Small intestine (tissue), 7 donors: Measurements from ENCODE around the gene CYP27C1. TPM values are rescaled to one million over a fixed set of nuclear protein-coding genes. Genes with fewer than 3 reads are reported as not detected.

Experiments used
- DNase-seq, 2 donors: peaks; one replicate each; pipeline versions ENCODE4 v3.0.0 to v3.0.0-alpha.2; 2013
- FAIRE-seq: peaks from 2 replicates; lab custom pipeline; 2012; peaks lifted over from hg19 to GRCh38; lab: Jason Lieb, UNC
- H3K27ac ChIP-seq, 3 donors: one replicate each; pipeline ENCODE4 v1.5.1; 2013; ENCODE audit warnings: low read length in 2 of 3, mild to moderate bottlenecking in 2 of 3, control low read depth in 1 of 3, inconsistent platforms in 1 of 3, low read depth in 1 of 3, moderate library complexity in 1 of 3
- H3K27me3 ChIP-seq, 3 donors: one replicate each; pipeline ENCODE4 v1.6.1; 2013; ENCODE audit warnings: low read length in 3 of 3, inconsistent platforms in 1 of 3; ENCODE audit not compliant: control insufficient read depth in 3 of 3, insufficient read depth in 3 of 3
- H3K36me3 ChIP-seq, 3 donors: one replicate each; pipeline ENCODE4 v1.6.1; 2013; ENCODE audit warnings: low read length in 3 of 3, inconsistent platforms in 1 of 3, low read depth in 1 of 3, mild to moderate bottlenecking in 1 of 3, moderate library complexity in 1 of 3; ENCODE audit not compliant: control insufficient read depth in 3 of 3, insufficient read depth in 2 of 3
- H3K4me1 ChIP-seq, 3 donors: one replicate each; pipeline ENCODE4 v1.6.1; 2013; ENCODE audit warnings: low read length in 2 of 3, inconsistent platforms in 1 of 3, low read depth in 1 of 3, mild to moderate bottlenecking in 1 of 3, moderate library complexity in 1 of 3; ENCODE audit not compliant: control insufficient read depth in 3 of 3, insufficient read depth in 2 of 3
- H3K4me3 ChIP-seq, 3 donors: one replicate each; pipeline ENCODE4 v1.5.1; 2013; ENCODE audit warnings: low read length in 3 of 3, control low read depth in 1 of 3, inconsistent platforms in 1 of 3, low read depth in 1 of 3, mild to moderate bottlenecking in 1 of 3, moderate library complexity in 1 of 3
- H3K9me3 ChIP-seq, 2 donors: one replicate each; pipeline ENCODE4 v1.6.1; 2013; ENCODE audit warnings: low read depth in 1 of 2, low read length in 1 of 2; ENCODE audit not compliant: control insufficient read depth in 2 of 2, insufficient read depth in 1 of 2
- WGBS, 3 donors: extraction: QIAGEN DNeasy Blood & Tissue Kit; methylation state at CpG; one replicate each; pipeline ENCODE4 v1.1.7; 2013; 5-methylcytosine and 5-hydroxymethylcytosine counted together
- polyA plus RNA-seq, 4 donors: library from polyadenylated mRNA; stranded (reverse) in 3 of 4; unstranded in 1 of 4; fragments of 200-250 nt in 3 of 4; fragments of 120-200 nt in 1 of 4; gene quantifications; one replicate each; pipeline versions ENCODE4 v1.2.1 to v1.2.3, GENCODE V29; 2013
- donor health status: healthy with polysubstance abuse.
- donor health status: control.
- donor health status: control.
- donor health status: Bipolar disorder and iron deficiency.
- donor health status: healthy.

The CYP27C1 gene
- polyA plus RNA-seq, 4 donors = 0.24 to 1.2 TPM; not detected in 2

DNA sequence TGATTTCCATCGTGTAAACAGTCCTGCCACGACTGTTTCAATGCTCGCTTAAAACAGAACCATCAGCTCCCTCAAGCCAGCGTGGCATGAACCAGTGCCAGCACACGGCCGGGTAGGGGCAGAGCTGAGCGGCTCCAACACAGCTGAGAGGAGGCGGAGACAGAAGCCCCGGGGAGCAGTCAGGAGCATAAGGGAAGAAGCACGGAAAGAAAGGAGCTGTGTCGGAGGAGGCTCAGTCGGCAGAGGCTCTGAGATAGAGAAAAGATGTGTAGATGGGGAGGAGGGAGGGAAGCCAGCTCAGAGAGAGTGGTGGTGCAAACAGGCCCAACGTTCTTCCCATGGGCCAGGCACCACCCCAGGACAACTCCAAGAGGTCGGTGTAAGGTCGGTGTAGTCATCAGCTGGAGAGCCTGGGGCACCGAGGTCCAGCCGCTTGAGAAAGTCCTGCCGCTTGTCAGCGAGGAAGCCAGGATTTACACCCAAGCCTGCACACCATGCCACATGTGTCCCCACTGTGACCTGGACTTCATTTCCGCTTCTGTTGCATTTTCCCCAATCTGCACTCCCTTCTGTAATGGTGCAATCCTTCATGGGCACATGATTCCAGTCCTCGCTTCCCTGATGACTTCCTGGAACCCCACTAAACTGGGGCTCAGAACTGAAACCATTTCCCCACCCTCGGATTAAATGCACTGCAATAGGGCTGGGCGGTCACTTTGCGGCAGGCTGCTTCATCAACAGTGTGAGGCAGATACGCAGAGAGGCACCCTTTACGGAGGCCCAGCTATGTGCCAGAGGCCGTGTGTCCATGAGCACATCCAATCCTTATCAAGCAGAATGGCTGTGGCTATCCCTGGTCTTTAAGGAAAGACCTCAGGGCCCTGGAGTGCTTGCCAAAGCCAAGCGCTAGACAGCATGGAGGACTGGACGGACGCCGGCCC is 43.5 kb downstream of the CYP27C1 start:
- Histone ChIP-seq H3K36me3 (no peaks in the 10 kb centered on the region), H3K27me3 (peaks cover 0 to 2% (median 0%) of the 10 kb centered on the region in 3 donors), H3K9me3 (no peaks in the 10 kb centered on the region), H3K27ac (peak overlapping the region in 2 of 3 donors; percentile 55 to 68), H3K4me1 (peaks cover 0 to 15% (median 0%) of the 10 kb centered on the region in 3 donors), H3K4me3 (no peak overlapping the region)
- DNase-seq (no peak), FAIRE-seq (no peak)
- 70 to 74% (median 72%) methylated on average over 31 of the region's 31 CpGs for WGBS, 3 donors

DNA sequence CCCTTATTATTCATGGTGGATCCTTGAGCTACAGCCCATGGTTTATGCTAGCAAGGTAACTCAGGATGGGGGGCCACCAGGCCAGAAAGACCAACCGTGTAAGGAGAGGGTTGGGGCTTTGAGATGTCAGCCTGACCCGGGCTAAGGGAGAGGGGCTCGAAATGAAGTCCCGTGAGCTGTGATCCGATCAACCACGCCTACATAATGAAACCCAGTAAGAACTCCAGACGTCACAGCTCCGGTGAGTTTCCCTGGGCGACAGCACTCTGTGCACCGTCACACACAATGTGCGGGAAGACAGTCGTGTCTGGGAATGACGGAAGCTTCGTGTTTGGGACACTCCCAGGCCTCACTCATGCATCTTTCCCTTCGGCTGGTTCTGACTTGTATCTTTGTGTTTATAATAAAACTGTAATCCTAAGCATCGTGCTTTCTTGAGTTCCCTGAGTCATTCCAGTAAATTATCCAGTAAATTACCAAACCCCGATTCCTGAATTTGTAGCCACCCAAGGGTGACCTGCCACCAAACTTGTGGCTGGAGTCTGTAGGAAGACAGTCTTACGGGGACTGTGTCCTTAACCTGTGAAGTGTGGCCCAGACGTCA is 44.2 kb downstream of the CYP27C1 start:
- peaks cover 0 to 2% (median 0%) of the 10 kb centered on the region in 3 donors for H3K27me3 ChIP-seq
- DNase-seq (peak in 1 of 2 donors; percentile 18), FAIRE-seq (no peak)
- peaks cover 0 to 15% (median 0%) of the 10 kb centered on the region in 3 donors for H3K4me1 ChIP-seq
- H3K4me3 ChIP-seq = no peak overlapping the region
- 71 to 80% (median 79%) methylated on average over 19 of the region's 19 CpGs for WGBS, 3 donors
- no peaks in the 10 kb centered on the region for H3K9me3 ChIP-seq
- H3K27ac ChIP-seq = peak overlapping the region in 2 of 3 donors; percentile 55 to 77
- H3K36me3 ChIP-seq = no peaks in the 10 kb centered on the region

DNA sequence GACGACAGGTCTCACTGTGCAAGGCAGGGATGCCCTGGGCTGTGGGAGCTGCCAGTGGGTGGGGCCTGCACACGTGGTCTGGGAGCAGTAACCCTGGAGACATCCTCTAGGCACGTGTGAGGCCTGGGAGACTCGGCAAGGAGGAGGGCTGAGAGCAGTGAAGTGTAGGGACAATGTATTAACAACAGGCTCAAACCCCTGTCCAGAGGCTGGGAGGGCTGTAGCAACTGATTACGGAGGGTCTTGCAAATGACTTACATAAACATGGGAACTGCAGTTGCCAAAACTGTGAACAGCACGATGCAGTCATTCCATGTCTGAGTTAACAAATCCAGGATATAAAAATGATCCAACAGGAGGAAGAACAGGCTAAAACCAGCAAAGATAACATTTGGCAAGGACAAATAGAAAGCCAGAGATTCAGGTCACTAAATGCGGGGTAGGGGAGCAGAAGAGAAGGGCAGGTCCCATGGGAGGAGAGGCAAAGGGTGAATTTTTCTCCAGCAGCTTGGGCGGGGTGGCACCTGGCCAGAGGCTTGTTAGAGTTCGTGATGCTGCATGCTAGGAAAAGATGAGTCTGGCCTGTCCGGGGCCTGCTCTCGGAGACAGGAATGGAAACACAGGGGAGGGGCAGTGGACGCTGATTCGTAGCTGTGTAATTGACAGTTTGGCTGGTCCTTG is 44.9 kb downstream of the CYP27C1 start:
- Histone ChIP-seq H3K36me3 (no peaks in the 10 kb centered on the region), H3K9me3 (no peaks in the 10 kb centered on the region), H3K4me3 (no peak overlapping the region), H3K27me3 (peaks cover 0 to 2% (median 0%) of the 10 kb centered on the region in 3 donors), H3K4me1 (peaks cover 0 to 15% (median 0%) of the 10 kb centered on the region in 3 donors), H3K27ac (peak overlapping the region in 2 of 3 donors; percentile 55 to 77)
- DNase-seq = peak; percentile 19 to 54
- FAIRE-seq = no peak
- 51% methylated on average over 13 of the region's 13 CpGs for WGBS, 3 donors

DNA sequence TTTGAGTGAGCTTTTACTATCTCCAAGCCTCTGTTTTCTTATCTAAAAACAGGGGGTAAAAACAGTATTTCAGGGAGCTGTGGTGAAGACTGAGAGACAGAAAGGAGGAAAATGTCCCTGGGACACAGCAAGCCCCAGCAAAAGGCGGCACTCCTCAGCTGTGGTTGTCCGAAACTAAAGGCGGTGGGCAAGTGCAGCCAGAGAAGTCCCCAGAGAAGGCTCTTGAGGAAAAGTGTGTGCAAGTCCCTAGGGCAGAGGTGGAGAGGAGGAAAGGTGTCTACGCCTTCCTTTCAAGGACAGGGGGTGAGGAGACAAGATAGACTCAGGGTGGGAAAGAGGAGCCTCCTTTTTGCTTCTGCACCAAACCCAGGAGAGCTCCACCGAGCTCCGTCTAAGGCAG is 45.5 kb downstream of the CYP27C1 start:
- FAIRE-seq = no peak

DNA sequence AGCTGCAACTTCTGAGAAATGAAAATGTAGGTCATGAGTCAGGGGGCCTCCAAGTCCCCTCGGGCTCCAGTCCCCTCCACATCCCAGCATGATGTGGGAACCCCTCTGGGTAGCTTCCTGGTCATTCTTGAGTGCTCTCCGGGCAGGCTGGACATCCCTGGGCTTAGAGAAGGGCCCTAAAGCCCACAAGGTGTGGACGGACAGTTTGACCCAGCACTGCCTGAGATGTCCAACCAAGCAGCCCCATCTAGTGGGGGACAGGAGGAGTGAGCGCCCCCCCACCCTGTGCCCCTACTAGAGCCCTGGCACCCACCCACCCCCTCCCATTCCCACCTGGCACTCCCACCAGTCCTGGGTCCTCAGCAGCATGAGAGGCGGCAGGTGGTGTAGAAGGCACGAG is 46.0 kb downstream of the CYP27C1 start:
- H3K4me1 ChIP-seq = peaks cover 0 to 15% (median 0%) of the 10 kb centered on the region in 3 donors
- H3K9me3 ChIP-seq = no peaks in the 10 kb centered on the region
- peaks cover 0 to 2% (median 0%) of the 10 kb centered on the region in 3 donors for H3K27me3 ChIP-seq
- no peaks in the 10 kb centered on the region for H3K36me3 ChIP-seq
- peak in 1 of 2 donors; percentile 44 for DNase-seq
- 58 to 67% (median 67%) methylated on average over 6 of the region's 6 CpGs for WGBS, 3 donors
- H3K4me3 ChIP-seq = no peak overlapping the region
- no peak for FAIRE-seq
- H3K27ac ChIP-seq = no peak overlapping the region

More for the DNA sequence above, 45.5 kb downstream of the CYP27C1 start:
- Histone ChIP-seq H3K36me3 (no peaks in the 10 kb centered on the region), H3K9me3 (no peaks in the 10 kb centered on the region), H3K27ac (peak overlapping the region in 2 of 3 donors; percentile 9 to 55), H3K4me3 (no peak overlapping the region), H3K27me3 (peaks cover 0 to 2% (median 0%) of the 10 kb centered on the region in 3 donors), H3K4me1 (peaks cover 0 to 15% (median 0%) of the 10 kb centered on the region in 3 donors)
- 67 to 81% (median 68%) methylated on average over 6 of the region's 6 CpGs for WGBS, 3 donors
- DNase-seq = no peak

DNA sequence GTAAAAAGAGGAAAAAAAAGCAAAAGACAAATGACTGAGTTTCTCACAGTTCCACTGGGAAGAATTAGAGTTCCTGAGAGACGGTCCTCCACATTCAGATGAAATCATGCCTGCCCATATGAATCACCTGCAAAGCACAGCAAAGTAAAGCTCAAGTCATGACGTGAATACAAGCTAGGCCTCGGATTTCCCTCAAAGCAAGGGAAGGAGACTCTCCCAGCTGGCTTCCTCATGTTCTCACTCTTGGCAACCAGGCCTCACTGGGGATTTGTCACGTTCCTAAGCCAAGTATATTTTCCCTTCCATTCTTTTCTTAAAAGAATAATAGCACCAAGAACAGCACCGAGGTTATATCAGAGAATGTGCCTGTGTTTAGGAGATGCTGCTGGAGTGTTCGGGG is 47.0 kb downstream of the CYP27C1 start:
- FAIRE-seq = no peak

DNA sequence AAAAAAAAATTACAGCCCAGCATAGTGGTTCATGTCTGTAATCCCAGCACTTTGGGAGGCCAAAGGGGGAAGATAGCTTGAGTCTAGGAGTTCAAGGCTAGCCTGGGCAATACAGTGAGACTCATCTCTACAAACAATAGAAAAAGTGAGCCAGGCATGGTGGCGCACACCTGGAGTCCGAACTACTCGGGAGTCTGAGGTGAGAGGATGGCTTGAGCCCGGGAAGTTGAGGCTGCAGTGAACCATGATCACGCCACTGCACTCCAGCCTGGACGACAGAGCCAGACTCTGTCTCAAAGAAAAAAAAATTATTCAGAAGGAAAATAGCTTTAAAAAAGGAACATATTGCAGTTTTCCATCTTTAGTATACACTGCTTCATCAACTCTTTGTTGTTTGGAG is 47.8 kb downstream of the CYP27C1 start:
- Histone ChIP-seq H3K36me3 (no peaks in the 10 kb centered on the region), H3K4me3 (no peak overlapping the region), H3K4me1 (peaks cover 0 to 15% (median 0%) of the 10 kb centered on the region in 3 donors), H3K27me3 (peaks cover 0 to 2% (median 0%) of the 10 kb centered on the region in 3 donors), H3K9me3 (no peaks in the 10 kb centered on the region), H3K27ac (no peak overlapping the region)
- no peak for FAIRE-seq
- no peak for DNase-seq
- WGBS, 3 donors = 91 to 95% (median 93%) methylated on average over 6 of the region's 6 CpGs

More for the DNA sequence above, 47.0 kb downstream of the CYP27C1 start:
- 62 to 87% (median 79%) methylated on average over 6 of the region's 6 CpGs for WGBS, 3 donors
- peaks cover 0 to 15% (median 0%) of the 10 kb centered on the region in 3 donors for H3K4me1 ChIP-seq
- no peak overlapping the region for H3K27ac ChIP-seq
- no peaks in the 10 kb centered on the region for H3K36me3 ChIP-seq
- DNase-seq = no peak
- H3K9me3 ChIP-seq = no peaks in the 10 kb centered on the region
- no peak overlapping the region for H3K4me3 ChIP-seq
- peaks cover 0 to 2% (median 0%) of the 10 kb centered on the region in 3 donors for H3K27me3 ChIP-seq
